GM20000 (cell line): ENCODE data around the gene OR51B5.
"Not testable (repeated sequence)": the region's sequence is repeated elsewhere in the genome, so short reads cannot be mapped to it uniquely, and the experiment has no call there.

Experiments used
- DNase-seq: peaks from one replicate; pipeline ENCODE4 v3.0.0; 2012; ENCODE audit warnings: low spot score
- CTCF ChIP-seq: IDR thresholded peaks from 2 replicates; pipeline ENCODE4 v1.5.1; 2012; ENCODE audit warnings: mild to moderate bottlenecking, control low read depth; ENCODE audit errors: extremely low read depth, missing control alignments

Gene OR51B5

GRCh38 chr11:5367448-5368074, 24.2 kb upstream of the OR51B5 start:
- no peak for DNase-seq
- TF ChIP-seq CTCF, result no peak

- no peak for TF ChIP-seq CTCF
- DNase-seq, result no peak
These were observed 23.5 kb upstream of the OR51B5 start for GRCh38 chr11:5366856-5367255.

- DNase-seq, result not testable (repeated sequence)
These were observed 23.0 kb upstream of the OR51B5 start for GRCh38 chr11:5366365-5366764.

- no peak for DNase-seq
- no peak for TF ChIP-seq CTCF
These were observed 20.9 kb upstream of the OR51B5 start for GRCh38 chr11:5364214-5364613.

GRCh38 chr11:5363679-5364078, 20.4 kb upstream of the OR51B5 start:
- DNase-seq, result no peak

GRCh38 chr11:5362017-5362625, 18.8 kb upstream of the OR51B5 start:
- TF ChIP-seq CTCF, result no peak
- DNase-seq, result no peak

More at GRCh38 chr11:5363679-5364078, 20.4 kb upstream of the OR51B5 start:
- no peak for TF ChIP-seq CTCF

DNA sequence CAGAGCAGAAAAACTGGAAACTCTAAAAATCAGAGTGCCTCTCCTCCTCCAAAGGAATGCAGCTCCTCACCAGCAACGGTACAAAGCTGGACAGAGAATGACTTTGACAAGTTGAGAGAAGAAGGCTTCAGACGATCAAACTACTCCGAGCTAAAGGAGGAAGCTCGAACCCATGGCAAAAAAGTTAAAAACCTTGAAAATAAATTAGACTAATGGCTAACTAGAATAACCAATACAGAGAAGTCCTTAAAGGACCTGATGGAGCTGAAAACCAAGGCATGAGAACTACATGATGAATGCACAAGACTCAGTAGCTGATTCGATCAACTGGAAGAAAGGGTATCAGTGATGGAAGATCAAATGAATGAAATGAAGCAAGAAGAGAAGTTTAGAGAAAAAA, 12.7 kb upstream of the OR51B5 start:
- not testable (repeated sequence) for DNase-seq

- no peak for DNase-seq
- no peak for TF ChIP-seq CTCF
These were observed 7.9 kb upstream of the OR51B5 start, which contains the start of gene OR51B6 for GRCh38 chr11:5351208-5351607. Gene OR51B6, plus strand, starts transcription at chr11:5351508. Its CDS starts 0 bp downstream, at chr11:5351508.
